ENCODE results near the gene ROBO3. TPM values are rescaled to one million over a fixed set of nuclear protein-coding genes. Genes with fewer than 3 reads are reported as not detected.
A peak's percentile ranks its signal among the peaks of the same experiment; 100 is the strongest.

Gene ROBO3
- total RNA-seq, 2 donors from 2014 or later, result 1.3 to 9.9 TPM

GRCh38 chr11:124898711-124899110 lies 33.5 kb downstream of the ROBO3 start:
- no peak for TF ChIP-seq POLR2A (IDR thresholded peaks at IDR 0.05)
- TF ChIP-seq, protein P1, sequence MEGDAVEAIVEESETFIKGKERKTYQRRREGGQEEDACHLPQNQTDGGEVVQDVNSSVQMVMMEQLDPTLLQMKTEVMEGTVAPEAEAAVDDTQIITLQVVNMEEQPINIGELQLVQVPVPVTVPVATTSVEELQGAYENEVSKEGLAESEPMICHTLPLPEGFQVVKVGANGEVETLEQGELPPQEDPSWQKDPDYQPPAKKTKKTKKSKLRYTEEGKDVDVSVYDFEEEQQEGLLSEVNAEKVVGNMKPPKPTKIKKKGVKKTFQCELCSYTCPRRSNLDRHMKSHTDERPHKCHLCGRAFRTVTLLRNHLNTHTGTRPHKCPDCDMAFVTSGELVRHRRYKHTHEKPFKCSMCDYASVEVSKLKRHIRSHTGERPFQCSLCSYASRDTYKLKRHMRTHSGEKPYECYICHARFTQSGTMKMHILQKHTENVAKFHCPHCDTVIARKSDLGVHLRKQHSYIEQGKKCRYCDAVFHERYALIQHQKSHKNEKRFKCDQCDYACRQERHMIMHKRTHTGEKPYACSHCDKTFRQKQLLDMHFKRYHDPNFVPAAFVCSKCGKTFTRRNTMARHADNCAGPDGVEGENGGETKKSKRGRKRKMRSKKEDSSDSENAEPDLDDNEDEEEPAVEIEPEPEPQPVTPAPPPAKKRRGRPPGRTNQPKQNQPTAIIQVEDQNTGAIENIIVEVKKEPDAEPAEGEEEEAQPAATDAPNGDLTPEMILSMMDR (IDR thresholded peaks at IDR 0.05), result no peak
- intact Hi-C loops (cut with DNase I), result no loop called here
- no peak for DNase-seq
- peak; percentile 40 for ATAC-seq
- H3K4me1 ChIP-seq, result no peaks in the 10 kb centered on the region
- H3K27ac ChIP-seq, result peak overlapping the region in 3 of 4 donors; percentile 16 to 58 (median 53)
- H3K9me3 ChIP-seq, result no peaks in the 10 kb centered on the region
- no peaks in the 10 kb centered on the region for H3K27me3 ChIP-seq
- H3K4me3 ChIP-seq, result no peak overlapping the region
- no peaks in the 10 kb centered on the region for H3K36me3 ChIP-seq (replicated peaks in 1 of 2; ENCODE audit: insufficient read depth in 1 of 2, low read depth in 2 of 2)
- 19 to 35% methylated on average over 5 of the region's 5 CpGs for WGBS, 2 donors

- H3K36me3 ChIP-seq (replicated peaks in 1 of 2; ENCODE audit: insufficient read depth in 1 of 2, low read depth in 2 of 2), result no peaks in the 10 kb centered on the region
- no peak for TF ChIP-seq POLR2A (IDR thresholded peaks at IDR 0.05)
- TF ChIP-seq, protein P1 (IDR thresholded peaks at IDR 0.05), result no peak
- ATAC-seq, result no peak
- H3K9me3 ChIP-seq, result no peaks in the 10 kb centered on the region
- H3K27ac ChIP-seq, result peak overlapping the region in 3 of 4 donors; percentile 16 to 53 (median 44)
- H3K4me3 ChIP-seq, result no peak overlapping the region
- H3K4me1 ChIP-seq, result no peaks in the 10 kb centered on the region
- no peaks in the 10 kb centered on the region for H3K27me3 ChIP-seq
- 33 to 47% methylated on average over 6 of the region's 6 CpGs for WGBS, 2 donors
- DNase-seq, result no peak
- intact Hi-C loops (cut with DNase I), result no loop called here
Observed at GRCh38 chr11:124899383-124900145, 34.3 kb downstream of the ROBO3 start.

- Histone ChIP-seq H3K27me3 (no peaks in the 10 kb centered on the region), H3K27ac (peak overlapping the region in 1 of 4 donors; percentile 53), H3K36me3 (replicated peaks in 1 of 2; ENCODE audit: insufficient read depth in 1 of 2, low read depth in 2 of 2) (no peaks in the 10 kb centered on the region), H3K9me3 (no peaks in the 10 kb centered on the region), H3K4me3 (no peak overlapping the region), H3K4me1 (no peaks in the 10 kb centered on the region)
- WGBS, 2 donors, result 36 to 62% methylated on average over 2 to 5 of the region's 5 CpGs
- ATAC-seq, result peak; percentile 28
- TF ChIP-seq, protein P1 (IDR thresholded peaks at IDR 0.05), result no peak
- no peak for TF ChIP-seq POLR2A (IDR thresholded peaks at IDR 0.05)
- intact Hi-C loops (cut with DNase I), result no loop called here
- no peak for DNase-seq
Observed at GRCh38 chr11:124900464-124900863, 35.2 kb downstream of the ROBO3 start.

DNA sequence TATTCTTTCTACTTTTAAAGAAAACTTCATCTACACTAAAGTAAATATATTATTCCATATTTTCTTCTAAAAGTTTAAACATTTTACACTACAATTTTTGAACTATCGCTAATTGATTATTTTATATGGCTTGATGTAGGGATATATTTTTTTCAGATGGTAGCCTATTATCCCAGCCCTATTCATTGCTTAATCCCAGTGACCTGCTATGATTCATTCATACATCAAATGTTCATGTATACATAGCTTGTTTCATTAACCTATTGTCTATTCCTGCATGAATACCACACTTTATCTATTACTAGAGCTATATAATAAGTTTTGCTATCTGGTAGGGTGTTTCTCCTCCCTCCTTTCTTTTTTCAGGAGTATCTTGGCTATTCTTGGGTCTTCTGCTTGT lies 37.4 kb downstream of the ROBO3 start:
- intact Hi-C loops (cut with DNase I), result no loop called here
- Histone ChIP-seq H3K4me3 (no peak overlapping the region), H3K36me3 (replicated peaks in 1 of 2; ENCODE audit: insufficient read depth in 1 of 2, low read depth in 2 of 2) (no peaks in the 10 kb centered on the region), H3K27ac (no peak overlapping the region), H3K4me1 (no peaks in the 10 kb centered on the region), H3K9me3 (no peaks in the 10 kb centered on the region), H3K27me3 (no peaks in the 10 kb centered on the region)
- 93 to 95% methylated on average over 1 of the region's 1 CpG for WGBS, 2 donors
- DNase-seq (no peak), ATAC-seq (no peak)
- TF ChIP-seq, protein P1 (IDR thresholded peaks at IDR 0.05), result no peak
- no peak for TF ChIP-seq POLR2A (IDR thresholded peaks at IDR 0.05)

Data from body of pancreas (tissue), 4 donors.